H9 (cell line): ENCODE results near the gene RAI1. TPM values are rescaled to one million over a fixed set of nuclear protein-coding genes. Genes with fewer than 3 reads are reported as not detected.

Experiments used
- DNase-seq: peaks from one replicate; pipeline ENCODE4 v3.0.0-alpha.2; 2017
- H2AFZ ChIP-seq: one replicate; pipeline ENCODE4 v1.6.1; 2013; ENCODE audit warnings: mild to moderate bottlenecking, low read length, control low read depth, moderate library complexity
- H2AK5ac ChIP-seq: 2 replicates; pipeline ENCODE4 v1.6.1; 2013; ENCODE audit warnings: low read length, control low read depth, mixed read lengths; ENCODE audit not compliant: insufficient read length
- H2BK120ac ChIP-seq: one replicate; pipeline ENCODE4 v1.6.1; 2013; ENCODE audit warnings: low read depth, mild to moderate bottlenecking, low read length, control low read depth, inconsistent platforms; ENCODE audit not compliant: poor library complexity, severe bottlenecking
- H2BK12ac ChIP-seq: 2 replicates; pipeline ENCODE4 v1.6.1; 2013; ENCODE audit warnings: low read length, control low read depth, mixed read lengths, low read depth; ENCODE audit not compliant: insufficient read length
- H2BK15ac ChIP-seq: 2 replicates; pipeline ENCODE4 v1.6.1; 2013; ENCODE audit warnings: low read depth, low read length, control low read depth
- H2BK20ac ChIP-seq: one replicate; pipeline ENCODE4 v1.6.1; 2013; ENCODE audit warnings: low read depth, mild to moderate bottlenecking, low read length, control low read depth, inconsistent platforms; ENCODE audit not compliant: poor library complexity, severe bottlenecking
- H2BK5ac ChIP-seq: 2 replicates; pipeline ENCODE4 v1.6.1; 2013; ENCODE audit warnings: low read length, control low read depth, mixed read lengths; ENCODE audit not compliant: insufficient read length
- H3K14ac ChIP-seq: 2 replicates; pipeline ENCODE4 v1.6.1; 2013; ENCODE audit warnings: low read length, control low read depth; ENCODE audit not compliant: insufficient read depth
- H3K18ac ChIP-seq: 2 replicates; pipeline ENCODE4 v1.6.1; 2013; ENCODE audit warnings: low read depth, mild to moderate bottlenecking, mixed read lengths, low read length, control low read depth; ENCODE audit not compliant: insufficient read length
- H3K23ac ChIP-seq: 2 replicates; pipeline ENCODE4 v1.6.1; 2013; ENCODE audit warnings: low read length, control low read depth, mixed read lengths, low read depth; ENCODE audit not compliant: insufficient read length
- H3K23me2 ChIP-seq: 2 replicates; pipeline ENCODE4 v1.6.1; 2013; ENCODE audit warnings: low read depth, mild to moderate bottlenecking, mixed read lengths, low read length, control low read depth; ENCODE audit not compliant: insufficient read length, poor library complexity, severe bottlenecking
- H3K27ac ChIP-seq: 2 replicates; pipeline ENCODE4 v1.5.1; 2013; ENCODE audit warnings: low read length, control low read depth, mixed read lengths, low read depth; ENCODE audit not compliant: insufficient read length
- H3K27me3 ChIP-seq: 2 replicates; pipeline ENCODE4 v1.6.1; 2013; ENCODE audit warnings: low read length, control low read depth, inconsistent platforms; ENCODE audit not compliant: insufficient read depth
- H3K4ac ChIP-seq: 2 replicates; pipeline ENCODE4 v1.6.1; 2013; ENCODE audit warnings: low read depth, mild to moderate bottlenecking, control low read depth, inconsistent platforms, low read length, moderate library complexity
- H3K4me1 ChIP-seq: 2 replicates; pipeline ENCODE4 v1.6.1; 2013; ENCODE audit warnings: low read length, control low read depth, inconsistent platforms; ENCODE audit not compliant: insufficient read depth
- H3K4me2 ChIP-seq: 2 replicates; pipeline ENCODE4 v1.6.1; 2013; ENCODE audit warnings: low read length, control low read depth, mixed read lengths; ENCODE audit not compliant: insufficient read length, insufficient read depth
- H3K56ac ChIP-seq: 2 replicates; pipeline ENCODE4 v1.6.1; 2013; ENCODE audit warnings: low read depth, mild to moderate bottlenecking, mixed read lengths, low read length, control low read depth; ENCODE audit not compliant: insufficient read length
- H3K79me1 ChIP-seq: 2 replicates; pipeline ENCODE4 v1.6.1; 2013; ENCODE audit warnings: low read depth, mild to moderate bottlenecking, moderate library complexity, low read length, control low read depth, inconsistent platforms; ENCODE audit not compliant: insufficient read depth, poor library complexity, severe bottlenecking
- H3K79me2 ChIP-seq: 2 replicates; pipeline ENCODE4 v1.6.1; 2013; ENCODE audit warnings: low read length, control low read depth, inconsistent platforms; ENCODE audit not compliant: insufficient read depth
- H3K9ac ChIP-seq: 2 replicates; pipeline ENCODE4 v1.6.1; 2013; ENCODE audit warnings: low read length, control low read depth, mixed read lengths; ENCODE audit not compliant: insufficient read length; ENCODE audit errors: extremely low read depth
- H3K9me3 ChIP-seq: one replicate; pipeline ENCODE4 v1.6.1; 2013; ENCODE audit warnings: low read depth, low read length, inconsistent platforms; ENCODE audit not compliant: control insufficient read depth
- H3T11ph ChIP-seq: one replicate; pipeline ENCODE4 v1.6.1; 2013; ENCODE audit warnings: mild to moderate bottlenecking, low read length, control low read depth, inconsistent platforms
- H4K20me1 ChIP-seq: one replicate; pipeline ENCODE4 v1.6.1; 2013; ENCODE audit not compliant: control insufficient read depth, insufficient read length, insufficient read depth
- H4K5ac ChIP-seq: 2 replicates; pipeline ENCODE4 v1.6.1; 2013; ENCODE audit warnings: low read depth, mild to moderate bottlenecking, mixed read lengths, low read length, control low read depth; ENCODE audit not compliant: insufficient read length
- H4K8ac ChIP-seq: replicated peaks from 2 replicates; pipeline ENCODE4 v1.6.1; 2013; ENCODE audit warnings: low read length, control low read depth, mixed read lengths, low read depth; ENCODE audit not compliant: insufficient read length
- H4K91ac ChIP-seq: 2 replicates; pipeline ENCODE4 v1.6.1; 2013; ENCODE audit warnings: low read depth, mild to moderate bottlenecking, moderate library complexity, mixed read lengths, low read length, control low read depth; ENCODE audit not compliant: insufficient read length
- H3K27ac Mint-ChIP-seq, 3 experiments: 2 replicates in 2 of 3; 3 replicates in 1 of 3; pipeline ENCODE4 v1.8.0; 2020 to 2021; ENCODE audit warnings: mixed read lengths in 3 of 3, mild to moderate bottlenecking in 1 of 3, moderate library complexity in 1 of 3
- H3K27me3 Mint-ChIP-seq: 2 replicates; pipeline ENCODE4 v1.8.0; 2021; ENCODE audit warnings: low read depth, mild to moderate bottlenecking, moderate library complexity, mixed read lengths
- H3K36me3 Mint-ChIP-seq, 3 experiments: 2 replicates in 2 of 3; 3 replicates in 1 of 3; pipeline ENCODE4 v1.8.0; 2020 to 2021; ENCODE audit warnings: low read depth in 3 of 3, mixed read lengths in 3 of 3; ENCODE audit not compliant: insufficient read depth in 1 of 3
- H3K4me1 Mint-ChIP-seq, 2 experiments: 2 replicates each; pipeline ENCODE4 v1.8.0; 2020; ENCODE audit warnings: mixed read lengths in 2 of 2
- H3K4me3 Mint-ChIP-seq, 2 experiments: 2 replicates in 1 of 2; 3 replicates in 1 of 2; pipeline ENCODE4 v1.8.0; 2020 to 2021; ENCODE audit warnings: mild to moderate bottlenecking in 2 of 2, mixed read lengths in 2 of 2, moderate library complexity in 1 of 2
- H3K9me3 Mint-ChIP-seq, 2 experiments: 2 replicates in 1 of 2; 3 replicates in 1 of 2; pipeline ENCODE4 v1.8.0; 2020; ENCODE audit warnings: mild to moderate bottlenecking in 2 of 2, mixed read lengths in 2 of 2, moderate library complexity in 1 of 2
- WGBS: extraction: QIAGEN DNeasy Blood & Tissue Kit; methylation state at CpG from one replicate; pipeline ENCODE4 v1.1.7; 2013; ENCODE audit warnings: missing lambda C conversion rate, low lambda C conversion rate, mixed read lengths; ENCODE audit not compliant: insufficient read length; ENCODE audit errors: extremely low coverage; 5-methylcytosine and 5-hydroxymethylcytosine counted together
- total RNA-seq: library from RNA; stranded (reverse); gene quantifications from 2 replicates; pipeline ENCODE4 v1.2.1, GENCODE V29; 2021
- TF ChIP-seq, protein P1 (sequence below): fragments of 200-600 bp; sonication (generic); conservative IDR thresholded peaks from 3 replicates; pipeline ENCODE4 v1.8.0; 2021; ENCODE audit warnings: antibody characterized with exemption, mild to moderate bottlenecking

Gene RAI1
- total RNA-seq, 1 experiment from 2014 or later: 1.5 TPM

- TF ChIP-seq, protein P1, sequence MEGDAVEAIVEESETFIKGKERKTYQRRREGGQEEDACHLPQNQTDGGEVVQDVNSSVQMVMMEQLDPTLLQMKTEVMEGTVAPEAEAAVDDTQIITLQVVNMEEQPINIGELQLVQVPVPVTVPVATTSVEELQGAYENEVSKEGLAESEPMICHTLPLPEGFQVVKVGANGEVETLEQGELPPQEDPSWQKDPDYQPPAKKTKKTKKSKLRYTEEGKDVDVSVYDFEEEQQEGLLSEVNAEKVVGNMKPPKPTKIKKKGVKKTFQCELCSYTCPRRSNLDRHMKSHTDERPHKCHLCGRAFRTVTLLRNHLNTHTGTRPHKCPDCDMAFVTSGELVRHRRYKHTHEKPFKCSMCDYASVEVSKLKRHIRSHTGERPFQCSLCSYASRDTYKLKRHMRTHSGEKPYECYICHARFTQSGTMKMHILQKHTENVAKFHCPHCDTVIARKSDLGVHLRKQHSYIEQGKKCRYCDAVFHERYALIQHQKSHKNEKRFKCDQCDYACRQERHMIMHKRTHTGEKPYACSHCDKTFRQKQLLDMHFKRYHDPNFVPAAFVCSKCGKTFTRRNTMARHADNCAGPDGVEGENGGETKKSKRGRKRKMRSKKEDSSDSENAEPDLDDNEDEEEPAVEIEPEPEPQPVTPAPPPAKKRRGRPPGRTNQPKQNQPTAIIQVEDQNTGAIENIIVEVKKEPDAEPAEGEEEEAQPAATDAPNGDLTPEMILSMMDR: no peak
- no peak overlapping the region for H2AK5ac ChIP-seq
- H3K23me2 ChIP-seq: no peaks in the 10 kb centered on the region
- no peak overlapping the region for H2BK5ac ChIP-seq
- no CpG with 5 or more reads among the region's 16 CpGs for WGBS
- H3K27me3 ChIP-seq: peaks cover 2% of the 10 kb centered on the region; the same call in 1 of the 2 replicates
- DNase-seq: peak; percentile 92
- no peak overlapping the region for H3K27ac ChIP-seq
- H3K14ac ChIP-seq: no peak overlapping the region
- no peaks in the 10 kb centered on the region; a peak in 1 of 5 replicates for H3K9me3 Mint-ChIP-seq
- no peak overlapping the region for H2BK12ac ChIP-seq
- no peak overlapping the region for H2BK120ac ChIP-seq
- H3K79me2 ChIP-seq: no peaks in the 10 kb centered on the region
- peak overlapping the region in 1 of 2 experiments; percentile 26; a peak in 2 of 5 replicates for H3K4me3 Mint-ChIP-seq
- peak overlapping the region in 2 of 3 experiments; percentile 55 to 76; a peak in 2 of 7 replicates for H3K27ac Mint-ChIP-seq
- H4K91ac ChIP-seq: no peak overlapping the region
- H3K9ac ChIP-seq: no peak overlapping the region
- H2BK20ac ChIP-seq: no peak overlapping the region
- no peak overlapping the region for H3K23ac ChIP-seq
- H3K4ac ChIP-seq: no peak overlapping the region
- peaks cover 38 to 61% of the 10 kb centered on the region in 2 experiments for H3K4me1 Mint-ChIP-seq
- H3K36me3 Mint-ChIP-seq: peaks cover 0 to 1% (median 0%) of the 10 kb centered on the region in 3 experiments; a peak in 1 of 7 replicates
- no peak overlapping the region for H4K5ac ChIP-seq
- no peaks in the 10 kb centered on the region for H3K9me3 ChIP-seq
- H3K79me1 ChIP-seq: no peaks in the 10 kb centered on the region
- peaks cover 3% of the 10 kb centered on the region; the same call in 1 of the 2 replicates for H3K4me1 ChIP-seq
- H3K4me2 ChIP-seq: no peak overlapping the region
- no peak overlapping the region for H3K56ac ChIP-seq
- H4K8ac ChIP-seq: no peak overlapping the region
- no peak overlapping the region for H3K18ac ChIP-seq
- no peaks in the 10 kb centered on the region for H4K20me1 ChIP-seq
- no peak overlapping the region for H2BK15ac ChIP-seq
- H3T11ph ChIP-seq: no peak overlapping the region
- peaks cover 89% of the 10 kb centered on the region for H3K27me3 Mint-ChIP-seq
- H2AFZ ChIP-seq: no peak overlapping the region
These were observed 29.7 kb downstream of the RAI1 start for GRCh38 chr17:17710728-17711541.
